ENCODE data around the gene EXOC3L1.

DNA sequence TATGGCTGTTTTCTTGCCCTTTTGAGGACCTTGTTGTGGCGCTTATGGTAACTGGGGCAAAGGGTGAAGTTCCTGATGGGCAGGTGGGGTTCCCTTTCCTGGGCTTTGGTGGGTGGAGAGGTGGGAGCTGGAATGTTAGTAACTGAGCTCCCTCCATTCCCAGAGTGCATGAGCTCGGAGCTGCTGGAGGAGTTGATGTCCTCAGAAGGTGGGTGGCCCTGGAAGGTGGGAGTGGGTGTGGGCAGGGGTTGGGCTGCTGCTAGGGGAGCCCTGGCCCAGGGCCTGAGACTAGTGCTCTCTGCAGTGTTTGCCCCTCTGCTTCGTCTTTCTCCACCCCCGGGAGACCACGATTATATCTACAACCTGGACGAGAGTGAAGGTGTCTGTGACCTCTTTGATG, 7.8 kb upstream of the EXOC3L1 start:
- TF ChIP-seq, protein P1, sequence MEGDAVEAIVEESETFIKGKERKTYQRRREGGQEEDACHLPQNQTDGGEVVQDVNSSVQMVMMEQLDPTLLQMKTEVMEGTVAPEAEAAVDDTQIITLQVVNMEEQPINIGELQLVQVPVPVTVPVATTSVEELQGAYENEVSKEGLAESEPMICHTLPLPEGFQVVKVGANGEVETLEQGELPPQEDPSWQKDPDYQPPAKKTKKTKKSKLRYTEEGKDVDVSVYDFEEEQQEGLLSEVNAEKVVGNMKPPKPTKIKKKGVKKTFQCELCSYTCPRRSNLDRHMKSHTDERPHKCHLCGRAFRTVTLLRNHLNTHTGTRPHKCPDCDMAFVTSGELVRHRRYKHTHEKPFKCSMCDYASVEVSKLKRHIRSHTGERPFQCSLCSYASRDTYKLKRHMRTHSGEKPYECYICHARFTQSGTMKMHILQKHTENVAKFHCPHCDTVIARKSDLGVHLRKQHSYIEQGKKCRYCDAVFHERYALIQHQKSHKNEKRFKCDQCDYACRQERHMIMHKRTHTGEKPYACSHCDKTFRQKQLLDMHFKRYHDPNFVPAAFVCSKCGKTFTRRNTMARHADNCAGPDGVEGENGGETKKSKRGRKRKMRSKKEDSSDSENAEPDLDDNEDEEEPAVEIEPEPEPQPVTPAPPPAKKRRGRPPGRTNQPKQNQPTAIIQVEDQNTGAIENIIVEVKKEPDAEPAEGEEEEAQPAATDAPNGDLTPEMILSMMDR (IDR thresholded peaks at IDR 0.05): no peak
- TF ChIP-seq POLR2AphosphoS5 (IDR thresholded peaks at IDR 0.05; ENCODE audit: insufficient read depth in 1 of 2, low read depth in 1 of 2): no peak

Measured in vagina (tissue), 2 donors.